Erythroblast (primary cell): Measurements from ENCODE around the gene RTCB.

Source experiments
- GATA1 ChIP-seq: IDR thresholded peaks from 2 replicates; pipeline ENCODE4 v1.6.1; 2011; ENCODE audit warnings: low read depth, mild to moderate bottlenecking, control low read depth, low read length, moderate library complexity
- POLR2A ChIP-seq: IDR thresholded peaks from 2 replicates; pipeline ENCODE4 v1.6.1; 2011; ENCODE audit warnings: mild to moderate bottlenecking, low read length

GRCh38 chr22:32422062-32422461, 10.0 kb upstream of the RTCB start:
- TF ChIP-seq POLR2A (no peak), GATA1 (no peak)
